DOHH2 (cell line): ENCODE results near the gene TSHZ2.

Source experiments
- H3F3A ChIP-seq: fragments of 200-600 bp; sonication (generic), shearing (Covaris generic); 2 replicates; pipeline ENCODE4 v1.6.0; 2016; ENCODE audit warnings: antibody characterized with exemption, mild to moderate bottlenecking; ENCODE audit not compliant: control insufficient read depth, insufficient read depth
- H3K27ac ChIP-seq: fragments of 200-600 bp; sonication (generic); 2 replicates; pipeline ENCODE4 v1.5.1; 2014; ENCODE audit warnings: low read depth, mild to moderate bottlenecking, low read length, moderate library complexity
- H3K27me3 ChIP-seq: fragments of 200-600 bp; sonication (generic); 2 replicates; pipeline ENCODE4 v1.6.1; 2014; ENCODE audit warnings: mild to moderate bottlenecking, low read length, mixed read lengths; ENCODE audit not compliant: control insufficient read depth
- H3K36me3 ChIP-seq: fragments of 200-600 bp; sonication (generic); 2 replicates; pipeline ENCODE4 v1.6.1; 2014; ENCODE audit warnings: mild to moderate bottlenecking, low read length, moderate library complexity, mixed read lengths; ENCODE audit not compliant: control insufficient read depth
- H3K4me1 ChIP-seq: fragments of 200-600 bp; sonication (generic); 2 replicates; pipeline ENCODE4 v1.6.1; 2014; ENCODE audit warnings: mild to moderate bottlenecking, low read length, mixed read lengths; ENCODE audit not compliant: control insufficient read depth
- H3K4me2 ChIP-seq: fragments of 200-600 bp; sonication (generic); 2 replicates; pipeline ENCODE4 v1.6.0; 2014; ENCODE audit warnings: mild to moderate bottlenecking, low read length, moderate library complexity
- H3K4me3 ChIP-seq: fragments of 200-600 bp; sonication (generic); 2 replicates; pipeline ENCODE4 v1.5.1; 2014; ENCODE audit warnings: mild to moderate bottlenecking, low read length, mixed read lengths
- H3K79me2 ChIP-seq: fragments of 200-600 bp; sonication (generic); 2 replicates; pipeline ENCODE4 v1.6.1; 2014; ENCODE audit warnings: mild to moderate bottlenecking, low read length, mixed read lengths; ENCODE audit not compliant: control insufficient read depth
- H3K9me2 ChIP-seq: fragments of 200-600 bp; sonication (generic); replicated peaks from 2 replicates; pipeline ENCODE4 v1.6.1; 2014; ENCODE audit warnings: mild to moderate bottlenecking, low read length, mixed read lengths; ENCODE audit not compliant: control insufficient read depth
- H3K9me3 ChIP-seq: fragments of 200-600 bp; sonication (generic); 2 replicates; pipeline ENCODE4 v1.6.1; 2014; ENCODE audit warnings: antibody characterized with exemption, low read length, mixed read lengths; ENCODE audit not compliant: control insufficient read depth, insufficient read depth
- H4K20me1 ChIP-seq: fragments of 200-600 bp; sonication (generic); 2 replicates; pipeline ENCODE4 v1.6.0; 2014; ENCODE audit warnings: low read depth, mild to moderate bottlenecking, antibody characterized with exemption, low read length, moderate library complexity; ENCODE audit not compliant: control insufficient read depth, insufficient read depth
- CTCF ChIP-seq: fragments of 200-600 bp; sonication (generic); IDR thresholded peaks from one replicate; pipeline ENCODE4 v1.5.1; 2014; ENCODE audit warnings: antibody characterized with exemption, mild to moderate bottlenecking, low read depth, low read length; ENCODE audit not compliant: poor library complexity, severe bottlenecking
- EZH2phosphoT487 ChIP-seq: fragments of 200-600 bp; sonication (generic); IDR thresholded peaks from 2 replicates; pipeline ENCODE4 v1.6.1; 2017; ENCODE audit warnings: borderline replicate concordance, mild to moderate bottlenecking, antibody characterized with exemption, low read length, moderate library complexity, mixed read lengths

TSHZ2 gene

GRCh38 chr20:53101992-53102760 lies 130.0 kb downstream of the TSHZ2 start:
- Histone ChIP-seq H3F3A (no peaks in the 10 kb centered on the region), H3K4me3 (no peak overlapping the region), H3K9me2 (no peaks in the 10 kb centered on the region), H3K27ac (peak overlapping the region; percentile 18; the same call in 1 of the 2 replicates), H3K27me3 (no peaks in the 10 kb centered on the region), H3K79me2 (no peaks in the 10 kb centered on the region), H4K20me1 (no peaks in the 10 kb centered on the region), H3K9me3 (no peaks in the 10 kb centered on the region), H3K4me2 (peak overlapping the region; percentile 31; the same call in 1 of the 2 replicates), H3K36me3 (no peaks in the 10 kb centered on the region), H3K4me1 (peaks cover 22% of the 10 kb centered on the region)
- TF ChIP-seq CTCF: no peak
- no peak for TF ChIP-seq EZH2phosphoT487

- H3K36me3 ChIP-seq: no peaks in the 10 kb centered on the region
- peaks cover 22% of the 10 kb centered on the region for H3K4me1 ChIP-seq
- peak overlapping the region; percentile 18 for H3K27ac ChIP-seq
- H3K9me3 ChIP-seq: no peaks in the 10 kb centered on the region
- H3K27me3 ChIP-seq: no peaks in the 10 kb centered on the region
- H4K20me1 ChIP-seq: no peaks in the 10 kb centered on the region
- peak overlapping the region; percentile 31 for H3K4me2 ChIP-seq
- no peaks in the 10 kb centered on the region for H3F3A ChIP-seq
- H3K9me2 ChIP-seq: no peaks in the 10 kb centered on the region
- no peak for TF ChIP-seq EZH2phosphoT487
- TF ChIP-seq CTCF: no peak
- no peak overlapping the region for H3K4me3 ChIP-seq
- H3K79me2 ChIP-seq: no peaks in the 10 kb centered on the region
Measured at GRCh38 chr20:53103124-53103523, 131.0 kb downstream of the TSHZ2 start.

GRCh38 chr20:53104884-53105283 lies 132.7 kb downstream of the TSHZ2 start:
- no peak for TF ChIP-seq EZH2phosphoT487
- TF ChIP-seq CTCF: no peak
- H4K20me1 ChIP-seq: no peaks in the 10 kb centered on the region
- H3K36me3 ChIP-seq: no peaks in the 10 kb centered on the region
- no peaks in the 10 kb centered on the region for H3K27me3 ChIP-seq
- H3K9me2 ChIP-seq: no peaks in the 10 kb centered on the region
- no peaks in the 10 kb centered on the region for H3K79me2 ChIP-seq
- no peaks in the 10 kb centered on the region for H3F3A ChIP-seq
- peaks cover 22% of the 10 kb centered on the region for H3K4me1 ChIP-seq
- no peak overlapping the region for H3K4me2 ChIP-seq
- no peaks in the 10 kb centered on the region for H3K9me3 ChIP-seq
- no peak overlapping the region for H3K27ac ChIP-seq
- H3K4me3 ChIP-seq: no peak overlapping the region
